ENCODE data around the gene CSTPP1. TPM values are rescaled to one million over a fixed set of nuclear protein-coding genes. Genes with fewer than 3 reads are reported as not detected.

The CSTPP1 gene
- total RNA-seq, 1 donor from 2014 or later: 30.0 TPM

GRCh38 chr11:46970913-46971625, 34.5 kb downstream of the CSTPP1 start:
- TF ChIP-seq CTCF (IDR thresholded peaks at IDR 0.05; ENCODE audit: unreplicated experiment): no peak

GRCh38 chr11:46972343-46972742, 35.8 kb downstream of the CSTPP1 start:
- peaks cover 3% of the 10 kb centered on the region for H3K4me1 Mint-ChIP-seq (ENCODE audit: unreplicated experiment)
- no peaks in the 10 kb centered on the region for H3K27me3 Mint-ChIP-seq (ENCODE audit: unreplicated experiment)
- DNase-seq (ENCODE audit: low spot score): no peak
- TF ChIP-seq CTCF (IDR thresholded peaks at IDR 0.05; ENCODE audit: unreplicated experiment): no peak
- H3K36me3 Mint-ChIP-seq (ENCODE audit: low read depth, unreplicated experiment): no peaks in the 10 kb centered on the region
- H3K4me3 Mint-ChIP-seq (ENCODE audit: unreplicated experiment): no peak overlapping the region
- no peaks in the 10 kb centered on the region for H3K9me3 Mint-ChIP-seq (ENCODE audit: unreplicated experiment)
- H3K27ac Mint-ChIP-seq (ENCODE audit: unreplicated experiment): no peak overlapping the region

More at GRCh38 chr11:46970913-46971625, 34.5 kb downstream of the CSTPP1 start:
- DNase-seq (ENCODE audit: low spot score): no peak
- Mint-ChIP-seq H3K27me3 (ENCODE audit: unreplicated experiment) (no peaks in the 10 kb centered on the region), H3K4me1 (ENCODE audit: unreplicated experiment) (no peaks in the 10 kb centered on the region), H3K4me3 (ENCODE audit: unreplicated experiment) (no peak overlapping the region), H3K36me3 (ENCODE audit: low read depth, unreplicated experiment) (no peaks in the 10 kb centered on the region), H3K9me3 (ENCODE audit: unreplicated experiment) (no peaks in the 10 kb centered on the region), H3K27ac (ENCODE audit: unreplicated experiment) (no peak overlapping the region)

GRCh38 chr11:46972821-46973220, 36.3 kb downstream of the CSTPP1 start:
- no peak overlapping the region for H3K4me3 Mint-ChIP-seq (ENCODE audit: unreplicated experiment)
- H3K9me3 Mint-ChIP-seq (ENCODE audit: unreplicated experiment): no peaks in the 10 kb centered on the region
- H3K27me3 Mint-ChIP-seq (ENCODE audit: unreplicated experiment): no peaks in the 10 kb centered on the region
- TF ChIP-seq CTCF (IDR thresholded peaks at IDR 0.05; ENCODE audit: unreplicated experiment): no peak
- H3K4me1 Mint-ChIP-seq (ENCODE audit: unreplicated experiment): peaks cover 6% of the 10 kb centered on the region
- no peak overlapping the region for H3K27ac Mint-ChIP-seq (ENCODE audit: unreplicated experiment)
- no peak for DNase-seq (ENCODE audit: low spot score)
- no peaks in the 10 kb centered on the region for H3K36me3 Mint-ChIP-seq (ENCODE audit: low read depth, unreplicated experiment)

GRCh38 chr11:46976182-46976854, 39.8 kb downstream of the CSTPP1 start:
- Mint-ChIP-seq H3K27me3 (ENCODE audit: unreplicated experiment) (no peaks in the 10 kb centered on the region), H3K36me3 (ENCODE audit: low read depth, unreplicated experiment) (no peaks in the 10 kb centered on the region), H3K4me1 (ENCODE audit: unreplicated experiment) (peaks cover 10% of the 10 kb centered on the region), H3K27ac (ENCODE audit: unreplicated experiment) (no peak overlapping the region), H3K9me3 (ENCODE audit: unreplicated experiment) (no peaks in the 10 kb centered on the region), H3K4me3 (ENCODE audit: unreplicated experiment) (no peak overlapping the region)
- DNase-seq (ENCODE audit: low spot score): no peak
- no peak for TF ChIP-seq CTCF (IDR thresholded peaks at IDR 0.05; ENCODE audit: unreplicated experiment)

Data from endothelial cell (in vitro differentiated cells).